Testis (tissue), 3 donors: ENCODE results near the gene RGS12. TPM values are rescaled to one million over a fixed set of nuclear protein-coding genes. Genes with fewer than 3 reads are reported as not detected.
A peak's percentile ranks its signal among the peaks of the same experiment; 100 is the strongest.

Experiments
- DNase-seq: peaks from one replicate; pipeline ENCODE4 v3.0.0-alpha.2; 2019
- H3K27ac ChIP-seq, 2 donors: fragments of 200-600 bp; sonication (generic); one replicate each; pipeline ENCODE4 v1.5.1; 2019
- H3K27me3 ChIP-seq: fragments of 200-600 bp; sonication (generic); one replicate; pipeline ENCODE4 v1.5.1; 2019
- H3K36me3 ChIP-seq: fragments of 200-600 bp; sonication (generic); one replicate; pipeline ENCODE4 v1.5.1; 2017; ENCODE audit warnings: low read depth; ENCODE audit errors: missing control alignments
- H3K4me1 ChIP-seq: fragments of 200-600 bp; sonication (generic); one replicate; pipeline ENCODE4 v1.5.1; 2019
- H3K4me3 ChIP-seq, 2 donors: fragments of 200-600 bp; sonication (generic); one replicate each; pipeline ENCODE4 v1.5.1; 2017 to 2019
- H3K9me3 ChIP-seq: fragments of 200-600 bp; sonication (generic); one replicate; pipeline ENCODE4 v1.5.1; 2017
- POLR2A ChIP-seq: fragments of 450-650 bp; IDR thresholded peaks from one replicate; pipeline ENCODE4 v1.6.1; 2017; ENCODE audit warnings: antibody characterized with exemption, mild to moderate bottlenecking, moderate library complexity
- WGBS, 2 donors: methylation state at CpG; one replicate each; pipeline ENCODE4 v1.1.5; 2018; 5-methylcytosine and 5-hydroxymethylcytosine counted together
- intact Hi-C: fragments of 100-400 bp; cut with DNase I; formaldehyde crosslinking; loops from one replicate; pipeline ENCODE4 v1.15.1; 2023; ENCODE audit warnings: low total_unique reads
- polyA plus RNA-seq: library from polyadenylated mRNA; stranded (reverse); fragments of 350-450 nt; fragmentation: Illumina TruSeq; extraction: RNeasy Lipid Tissue Mini Kit (QIAGEN cat#74804); gene quantifications from one replicate; pipeline ENCODE4 v1.2.3, GENCODE V29; 2014; ENCODE audit warnings: low read depth, low replicate concordance; ENCODE audit not compliant: insufficient read depth
- total RNA-seq, 2 donors: library from RNA; depleted of rRNA; stranded (reverse); fragments of >200 nt; gene quantifications; one replicate each; pipeline ENCODE4 v1.2.3, GENCODE V29; 2016
- TF ChIP-seq, protein P1 (sequence below), 3 experiments: fragments of 450-650 bp in 2 of 3; fragments of 200-600 bp in 1 of 3; sonication (generic) in 1 of 3; IDR thresholded peaks; one replicate each; pipeline ENCODE4 v1.5.1; 2016 to 2019; ENCODE audit warnings: antibody characterized with exemption in 3 of 3, mild to moderate bottlenecking in 2 of 3, moderate library complexity in 1 of 3

RGS12 gene
- total and polyA plus RNA-seq, 3 donors from 2014 or later, result 25.0 to 68.2 (median 39.0) TPM

DNA sequence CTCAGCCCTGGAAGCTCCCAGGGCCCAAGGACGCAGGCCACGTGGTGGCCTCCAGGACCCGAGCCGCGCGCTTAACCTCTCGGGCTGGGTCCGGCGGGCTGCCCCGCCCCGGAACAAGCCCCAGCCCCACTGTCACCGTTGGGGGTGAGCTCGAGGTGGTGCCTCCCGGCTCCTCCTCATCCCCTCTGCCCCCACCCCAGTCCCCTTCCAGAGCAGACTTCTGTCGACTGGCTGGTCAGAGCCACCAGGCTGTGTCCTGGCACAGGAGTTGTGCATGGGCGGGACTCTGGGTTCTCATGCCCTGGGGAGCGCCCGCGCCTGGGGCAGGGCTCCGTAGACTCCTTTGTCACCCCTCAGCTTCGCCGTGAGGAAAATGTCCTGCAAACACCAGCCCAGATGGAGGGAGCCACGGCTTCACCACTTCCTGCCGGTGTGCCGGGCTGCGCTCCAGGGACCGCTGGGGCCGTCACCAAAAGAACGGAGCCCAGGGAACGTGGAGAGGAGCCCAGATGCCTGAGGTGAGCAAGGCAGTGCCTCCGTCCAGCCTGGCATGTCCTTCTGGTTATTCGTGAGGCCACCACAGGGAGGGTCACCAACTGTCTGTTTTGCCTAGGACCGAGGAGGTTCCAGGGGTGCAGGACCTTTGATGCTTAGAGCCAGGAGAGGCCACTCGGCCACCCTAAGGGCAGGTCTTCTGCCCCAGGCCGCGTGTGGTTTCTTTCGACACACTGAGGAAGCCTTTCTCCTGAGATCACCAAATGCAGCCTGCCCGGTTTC lies 7.1 kb upstream of the RGS12 start:
- H3K27ac ChIP-seq, result no peak overlapping the region
- H3K4me1 ChIP-seq, result no peaks in the 10 kb centered on the region
- WGBS, 2 donors, result 84 to 88% methylated on average over 10 to 37 of the region's 38 CpGs
- peak; percentile 10 for DNase-seq
- intact Hi-C loops, result no loop called here
- no peaks in the 10 kb centered on the region for H3K36me3 ChIP-seq
- H3K4me3 ChIP-seq, result no peak overlapping the region
- TF ChIP-seq, protein P1, sequence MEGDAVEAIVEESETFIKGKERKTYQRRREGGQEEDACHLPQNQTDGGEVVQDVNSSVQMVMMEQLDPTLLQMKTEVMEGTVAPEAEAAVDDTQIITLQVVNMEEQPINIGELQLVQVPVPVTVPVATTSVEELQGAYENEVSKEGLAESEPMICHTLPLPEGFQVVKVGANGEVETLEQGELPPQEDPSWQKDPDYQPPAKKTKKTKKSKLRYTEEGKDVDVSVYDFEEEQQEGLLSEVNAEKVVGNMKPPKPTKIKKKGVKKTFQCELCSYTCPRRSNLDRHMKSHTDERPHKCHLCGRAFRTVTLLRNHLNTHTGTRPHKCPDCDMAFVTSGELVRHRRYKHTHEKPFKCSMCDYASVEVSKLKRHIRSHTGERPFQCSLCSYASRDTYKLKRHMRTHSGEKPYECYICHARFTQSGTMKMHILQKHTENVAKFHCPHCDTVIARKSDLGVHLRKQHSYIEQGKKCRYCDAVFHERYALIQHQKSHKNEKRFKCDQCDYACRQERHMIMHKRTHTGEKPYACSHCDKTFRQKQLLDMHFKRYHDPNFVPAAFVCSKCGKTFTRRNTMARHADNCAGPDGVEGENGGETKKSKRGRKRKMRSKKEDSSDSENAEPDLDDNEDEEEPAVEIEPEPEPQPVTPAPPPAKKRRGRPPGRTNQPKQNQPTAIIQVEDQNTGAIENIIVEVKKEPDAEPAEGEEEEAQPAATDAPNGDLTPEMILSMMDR (IDR thresholded peaks at IDR 0.05), result no peak
- no peak for TF ChIP-seq POLR2A
- H3K9me3 ChIP-seq, result no peaks in the 10 kb centered on the region
- no peaks in the 10 kb centered on the region for H3K27me3 ChIP-seq

DNA sequence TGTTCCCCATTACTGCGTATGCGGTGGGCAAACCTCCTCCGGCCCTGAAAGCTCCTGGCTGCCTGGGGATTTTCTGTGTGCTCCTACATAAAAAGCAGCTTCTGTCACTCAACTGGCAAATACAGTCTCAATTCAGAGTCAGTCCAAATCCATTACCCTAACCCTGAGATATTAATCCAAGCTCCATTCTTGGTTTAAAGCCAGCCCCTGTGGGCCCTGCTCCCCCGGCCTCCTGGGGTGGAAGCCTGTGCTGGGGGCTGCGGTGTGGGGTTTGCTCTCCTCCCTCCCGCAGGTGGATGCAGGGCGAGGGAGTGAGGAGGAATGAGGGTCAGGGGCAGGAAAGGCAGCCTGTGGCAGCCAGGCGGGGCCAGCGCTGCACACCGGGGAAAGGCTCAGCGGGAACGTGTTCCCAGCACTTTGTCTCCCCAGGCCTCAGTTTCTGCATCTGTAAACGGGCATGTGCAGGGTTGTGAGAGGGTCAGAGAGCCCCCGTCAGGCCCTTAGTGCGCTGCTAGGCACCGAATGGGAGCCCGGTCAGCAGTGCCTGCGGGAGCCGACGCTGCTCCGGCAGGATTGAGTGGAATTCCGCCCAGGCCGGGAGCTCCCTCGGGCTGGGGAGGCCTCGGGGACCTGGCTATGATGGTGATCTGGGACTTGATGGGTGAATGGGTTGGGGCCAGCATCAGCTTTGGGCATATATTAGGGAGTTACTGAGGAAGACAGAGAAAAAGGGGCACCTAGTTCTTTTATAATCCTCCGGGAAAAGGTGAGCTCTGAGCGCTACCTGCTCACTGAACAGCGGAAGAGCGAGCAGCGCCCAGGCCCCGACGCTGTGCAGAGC lies 6.3 kb upstream of the RGS12 start:
- intact Hi-C loops, result no loop called here
- WGBS, 2 donors, result 76 to 78% methylated on average over 28 to 32 of the region's 32 CpGs

DNA sequence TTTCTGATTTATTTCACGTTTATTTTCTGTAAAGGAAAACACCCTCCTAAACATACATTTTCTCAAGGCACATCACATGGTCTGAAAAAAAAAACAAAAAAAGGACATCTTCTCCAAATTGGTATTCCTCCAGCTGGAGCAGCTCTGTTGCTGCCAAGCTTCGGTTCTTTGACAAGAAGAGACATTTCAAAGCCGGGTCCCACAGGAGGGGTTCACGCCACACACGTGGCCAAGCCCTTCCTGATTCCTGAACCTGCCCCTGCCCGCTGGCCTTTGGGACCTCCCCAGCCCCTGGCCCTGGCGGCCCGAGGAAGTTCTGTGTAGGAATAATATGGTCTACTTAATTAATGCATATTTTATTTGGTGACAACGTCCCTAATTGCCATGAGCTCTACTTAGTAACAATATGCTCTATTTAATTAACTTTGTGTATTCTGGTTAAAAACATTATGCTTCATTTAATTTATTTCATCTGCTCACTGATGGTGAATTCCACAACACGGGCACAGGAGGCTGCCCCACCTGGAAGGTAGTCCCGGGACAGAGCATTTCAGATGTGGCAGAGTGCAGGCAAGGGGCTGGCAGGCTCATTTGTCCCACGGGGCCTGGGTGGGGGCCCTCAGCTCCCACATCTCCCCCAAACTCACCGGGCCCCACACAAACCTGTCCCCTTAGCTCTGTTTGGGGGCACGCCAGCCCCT lies 5.4 kb upstream of the RGS12 start:
- no peaks in the 10 kb centered on the region for H3K27me3 ChIP-seq
- H3K36me3 ChIP-seq, result no peaks in the 10 kb centered on the region
- TF ChIP-seq, protein P1 (IDR thresholded peaks at IDR 0.05), result no peak
- TF ChIP-seq POLR2A, result no peak
- peak; percentile 9 for DNase-seq
- WGBS, 2 donors, result 49 to 54% methylated on average over 14 of the region's 14 CpGs
- no peak overlapping the region for H3K4me3 ChIP-seq
- intact Hi-C loops, result no loop called here
- H3K27ac ChIP-seq, result no peak overlapping the region
- no peaks in the 10 kb centered on the region for H3K9me3 ChIP-seq
- peaks cover 6% of the 10 kb centered on the region for H3K4me1 ChIP-seq

More for the DNA sequence above, 6.3 kb upstream of the RGS12 start:
- DNase-seq, result peak; percentile 15
- TF ChIP-seq, protein P1 (IDR thresholded peaks at IDR 0.05), result no peak
- TF ChIP-seq POLR2A, result no peak
- peaks cover 3% of the 10 kb centered on the region for H3K4me1 ChIP-seq
- H3K27ac ChIP-seq, result no peak overlapping the region
- H3K9me3 ChIP-seq, result no peaks in the 10 kb centered on the region
- no peak overlapping the region for H3K4me3 ChIP-seq
- no peaks in the 10 kb centered on the region for H3K36me3 ChIP-seq
- no peaks in the 10 kb centered on the region for H3K27me3 ChIP-seq

DNA sequence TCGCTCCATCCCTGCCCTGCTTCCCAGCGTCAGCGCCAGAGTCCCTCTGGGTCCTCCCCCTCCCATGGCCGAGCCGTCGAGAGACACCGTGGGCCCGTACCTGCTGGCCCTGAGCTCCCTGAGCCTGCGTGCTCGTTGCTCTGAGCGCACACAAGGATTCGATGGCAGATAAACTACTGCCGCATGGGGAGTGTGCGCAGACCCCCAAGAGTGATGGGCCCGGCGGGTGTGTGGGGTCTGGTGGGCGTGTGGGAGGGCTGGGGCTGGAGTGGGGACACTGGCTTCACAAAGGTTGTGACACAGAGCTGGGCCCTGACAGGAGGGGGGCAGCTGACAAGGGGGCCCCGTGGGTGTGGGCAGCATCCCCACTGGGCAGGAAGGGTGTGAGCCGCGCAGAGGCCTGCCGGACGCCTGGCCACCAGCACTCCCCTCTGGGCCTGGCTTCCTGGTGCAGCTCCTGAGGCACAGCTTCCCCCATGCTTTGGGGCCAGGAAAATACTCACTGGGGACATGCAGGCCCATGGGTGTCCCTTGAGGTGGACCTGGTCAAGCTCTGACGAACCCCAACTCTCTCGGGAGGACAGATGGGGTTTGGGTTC lies 4.8 kb upstream of the RGS12 start:
- WGBS, 2 donors, result 73 to 96% methylated on average over 11 to 20 of the region's 24 CpGs
- Histone ChIP-seq H3K27me3 (no peaks in the 10 kb centered on the region), H3K36me3 (no peaks in the 10 kb centered on the region), H3K4me1 (peaks cover 6% of the 10 kb centered on the region), H3K9me3 (no peaks in the 10 kb centered on the region), H3K4me3 (no peak overlapping the region), H3K27ac (no peak overlapping the region)
- TF ChIP-seq, protein P1 (IDR thresholded peaks at IDR 0.05), result no peak
- no peak for TF ChIP-seq POLR2A
- peak; percentile 4 for DNase-seq
- intact Hi-C loops, result no loop called here
